DMS 273 (cell line): ENCODE data around the gene WNT5B.
"Not testable (repeated sequence)": the region's sequence is repeated elsewhere in the genome, so short reads cannot be mapped to it uniquely, and the experiment has no call there.

Experiments used
- DNase-seq: peaks from one replicate; lab custom pipeline; 2025; ENCODE audit not compliant: unreplicated experiment; lab: John Stamatoyannopoulos, UW

The WNT5B gene

GRCh38 chr12:1595690-1596347 is 33.2 kb upstream of the WNT5B start:
- DNase-seq = no peak

GRCh38 chr12:1598757-1599156 is 30.3 kb upstream of the WNT5B start:
- no peak for DNase-seq

GRCh38 chr12:1602706-1603105 is 26.3 kb upstream of the WNT5B start:
- DNase-seq = not testable (repeated sequence)

GRCh38 chr12:1603269-1603993 is 25.6 kb upstream of the WNT5B start:
- no peak for DNase-seq

GRCh38 chr12:1604464-1604863 is 24.6 kb upstream of the WNT5B start:
- DNase-seq = no peak

- peak; percentile 85 for DNase-seq
Measured at GRCh38 chr12:1605129-1606020, 23.7 kb upstream of the WNT5B start.

GRCh38 chr12:1606021-1606622 is 22.9 kb upstream of the WNT5B start:
- peak; percentile 86 for DNase-seq

GRCh38 chr12:1607940-1608712 is 20.9 kb upstream of the WNT5B start:
- no peak for DNase-seq

- DNase-seq = no peak
Measured at GRCh38 chr12:1608713-1609119, 20.3 kb upstream of the WNT5B start.

GRCh38 chr12:1610072-1610643 is 18.9 kb upstream of the WNT5B start:
- no peak for DNase-seq

- DNase-seq = peak; percentile 49
Measured at GRCh38 chr12:1611803-1612572, 17.0 kb upstream of the WNT5B start.

GRCh38 chr12:1613860-1614259 is 15.2 kb upstream of the WNT5B start:
- DNase-seq = peak; percentile 14

GRCh38 chr12:1614360-1614759 is 14.7 kb upstream of the WNT5B start:
- no peak for DNase-seq

GRCh38 chr12:1616233-1617066 is 12.6 kb upstream of the WNT5B start:
- DNase-seq = no peak

- no peak for DNase-seq
Measured at GRCh38 chr12:1618489-1618888, 10.5 kb upstream of the WNT5B start.

GRCh38 chr12:1619159-1619558 is 9.9 kb upstream of the WNT5B start:
- DNase-seq = no peak

GRCh38 chr12:1619587-1619986 is 9.4 kb upstream of the WNT5B start:
- DNase-seq = no peak

GRCh38 chr12:1620092-1620491 is 8.9 kb upstream of the WNT5B start:
- DNase-seq = no peak

- no peak for DNase-seq
Measured at GRCh38 chr12:1622406-1622805, 6.6 kb upstream of the WNT5B start.
